B cell (primary cell): ENCODE data around the gene STAG1. TPM values are rescaled to one million over a fixed set of nuclear protein-coding genes. Genes with fewer than 3 reads are reported as not detected.

Experiments
- ATAC-seq: fragments of 200-7000 bp; cut with Tn5 transposase; one replicate; pipeline ENCODE4 v1.10.0; 2021; ENCODE audit warnings: low read depth, mild to moderate bottlenecking, moderate number of reproducible peaks, moderate library complexity
- CTCF ChIA-PET: fragments of 350-600 bp; sonication (Branson Sonifier 250); formaldehyde crosslinking; loops from one replicate; lab custom pipeline; 2021; ENCODE audit warnings: antibody characterized with exemption, inconsistent platforms; lab: Charles Lee
- POLR2A ChIA-PET: fragments of 350-600 bp; sonication (Branson Sonifier 250); formaldehyde crosslinking; loops from one replicate; lab custom pipeline; 2021; ENCODE audit warnings: antibody characterized with exemption; lab: Charles Lee
- DNase-seq: peaks from one replicate; pipeline ENCODE4 v3.0.0; 2013
- H2AFZ ChIP-seq: 2 replicates; pipeline ENCODE4 v1.6.1; 2012; ENCODE audit warnings: mild to moderate bottlenecking, low read depth, low read length; ENCODE audit not compliant: insufficient read depth, poor library complexity, severe bottlenecking
- H3K27ac ChIP-seq, 2 donors: 1 replicate in 1 of 2; 2 replicates in 1 of 2; pipeline ENCODE4 v1.5.1; 2012 to 2013; ENCODE audit warnings: low read length in 2 of 2, mild to moderate bottlenecking in 2 of 2, moderate library complexity in 1 of 2
- H3K27me3 ChIP-seq, 4 experiments: fragments of 200-600 bp in 1 of 4; sonication (generic) in 1 of 4; replicated peaks in 1 of 4; 1 replicate in 2 of 4; 2 replicates in 2 of 4; pipeline versions ENCODE4 v1.6.1 to v1.7.0; 2013 to 2016; ENCODE audit warnings: low read length in 3 of 4, mild to moderate bottlenecking in 2 of 4, mixed read lengths in 1 of 4, moderate library complexity in 1 of 4; ENCODE audit not compliant: insufficient read depth in 4 of 4, control insufficient read depth in 3 of 4; ENCODE audit errors: control extremely low read depth in 1 of 4
- H3K36me3 ChIP-seq, 2 experiments: replicated peaks in 1 of 2; 1 replicate in 1 of 2; 2 replicates in 1 of 2; pipeline versions ENCODE4 v1.6.1 to v1.7.1; 2013; ENCODE audit warnings: low read length in 1 of 2; ENCODE audit not compliant: insufficient read depth in 2 of 2, control insufficient read depth in 1 of 2; ENCODE audit errors: control extremely low read depth in 1 of 2, extremely low read depth in 1 of 2
- H3K4me1 ChIP-seq, 2 donors: fragments of 200-600 bp in 1 of 2; sonication (generic) in 1 of 2; 1 replicate in 1 of 2; 2 replicates in 1 of 2; pipeline versions ENCODE4 v1.5.1 to v1.6.1; 2013 to 2017; ENCODE audit warnings: low read length in 2 of 2; ENCODE audit not compliant: control insufficient read depth in 2 of 2, insufficient read depth in 2 of 2
- H3K4me2 ChIP-seq: replicated peaks from 2 replicates; pipeline ENCODE3; 2012; ENCODE audit warnings: mild to moderate bottlenecking, low read depth, low read length; ENCODE audit not compliant: poor library complexity, severe bottlenecking
- H3K4me3 ChIP-seq, 5 experiments: fragments of 200-600 bp in 1 of 5; sonication (generic) in 1 of 5; 1 replicate in 3 of 5; 2 replicates in 2 of 5; pipeline versions ENCODE4 v1.5.1 to v1.7.0; 2011 to 2016; ENCODE audit warnings: low read length in 4 of 5, mild to moderate bottlenecking in 4 of 5, low read depth in 2 of 5, control low read depth in 1 of 5, moderate library complexity in 1 of 5; ENCODE audit not compliant: insufficient read depth in 1 of 5; ENCODE audit errors: control extremely low read depth in 1 of 5, extremely low read depth in 1 of 5
- H3K79me2 ChIP-seq: fragments of 200-600 bp; sonication (generic); one replicate; pipeline ENCODE4 v1.6.0; 2016; ENCODE audit warnings: low read length; ENCODE audit not compliant: control insufficient read depth, insufficient read depth
- H3K9ac ChIP-seq: fragments of 200-600 bp; sonication (generic); 2 replicates; pipeline ENCODE4 v1.6.1; 2017; ENCODE audit warnings: mild to moderate bottlenecking, low read length, moderate library complexity
- H3K9me3 ChIP-seq, 3 donors: one replicate each; pipeline versions ENCODE4 v1.6.1 to v1.7.1; 2013; ENCODE audit warnings: low read length in 2 of 3; ENCODE audit not compliant: control insufficient read depth in 2 of 3, insufficient read depth in 1 of 3; ENCODE audit errors: control extremely low read depth in 1 of 3
- H4K20me1 ChIP-seq: 2 replicates; pipeline ENCODE4 v1.6.0; 2012; ENCODE audit warnings: mild to moderate bottlenecking, low read length; ENCODE audit not compliant: insufficient read depth, control insufficient read depth, poor library complexity, severe bottlenecking
- H3K27ac Mint-ChIP-seq: one replicate; pipeline ENCODE4 v1.8.0; 2021; ENCODE audit warnings: mixed read lengths
- H3K27me3 Mint-ChIP-seq: one replicate; pipeline ENCODE4 v1.8.0; 2021; ENCODE audit warnings: mixed read lengths
- H3K4me1 Mint-ChIP-seq: one replicate; pipeline ENCODE4 v1.8.0; 2021; ENCODE audit warnings: mixed read lengths
- H3K4me3 Mint-ChIP-seq: one replicate; pipeline ENCODE4 v1.8.0; 2021; ENCODE audit warnings: mixed read lengths
- H3K9me3 Mint-ChIP-seq: one replicate; pipeline ENCODE4 v1.8.0; 2022; ENCODE audit warnings: mixed read lengths; ENCODE audit not compliant: insufficient read depth
- EZH2 ChIP-seq: IDR thresholded peaks from 2 replicates; pipeline ENCODE4 v1.6.1; 2012; ENCODE audit warnings: borderline replicate concordance, low read depth, mild to moderate bottlenecking, moderate library complexity, low read length; ENCODE audit not compliant: insufficient read depth, poor library complexity, severe bottlenecking
- WGBS: methylation state at CpG from one replicate; pipeline ENCODE4 v1.1.5; 2013; ENCODE audit warnings: missing lambda C conversion rate; ENCODE audit not compliant: insufficient coverage; 5-methylcytosine and 5-hydroxymethylcytosine counted together
- intact Hi-C: fragments of 100-400 bp; cut with micrococcal nuclease; formaldehyde crosslinking; loops from one replicate; pipeline ENCODE4 v1.10.0; 2022
- polyA plus RNA-seq: library from polyadenylated mRNA; depleted of rRNA; stranded (reverse); fragments of >200 nt; gene quantifications from 2 replicates; pipeline ENCODE4 v1.2.3, GENCODE V29; 2012
- total RNA-seq, 2 donors: library from RNA; stranded (reverse); fragments of 120-200 nt in 1 of 2; gene quantifications; 1 replicate in 1 of 2; 2 replicates in 1 of 2; pipeline versions ENCODE4 v1.2.3 to v1.2.4, GENCODE V29; 2013 to 2022
- TF ChIP-seq, protein P1 (sequence below): fragments of 200-600 bp; IDR thresholded peaks from one replicate; pipeline ENCODE4 v1.8.0; 2022; ENCODE audit warnings: antibody characterized with exemption, mild to moderate bottlenecking

The STAG1 gene
- total and polyA plus RNA-seq, 2 donors (not counting 1 experiment from before 2014, with no cell fraction given): 9.2 to 77.0 TPM

DNA sequence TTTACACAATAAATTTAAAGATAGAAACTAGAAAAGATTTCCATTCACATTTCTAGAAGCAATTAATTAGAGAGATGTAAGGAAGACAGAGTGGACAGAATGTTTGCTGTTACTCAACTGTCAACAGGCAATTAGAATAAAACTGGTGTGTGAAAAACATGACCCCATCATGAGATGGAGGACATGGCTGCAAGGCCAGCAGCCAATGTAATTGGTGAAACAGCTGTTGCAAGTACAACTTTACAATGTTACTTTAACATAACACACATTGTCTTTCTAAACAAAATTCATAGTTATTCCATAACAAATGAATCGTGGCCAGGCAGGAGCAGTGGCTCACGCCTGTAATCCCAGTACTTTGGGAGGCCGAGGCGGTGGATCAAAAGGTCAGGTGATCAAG, 28.6 kb upstream of the STAG1 start:
- Histone ChIP-seq H3K27ac (no peak overlapping the region), H3K79me2 (no peaks in the 10 kb centered on the region), H2AFZ (no peak overlapping the region), H3K27me3 (no peaks in the 10 kb centered on the region), H3K9me3 (no peaks in the 10 kb centered on the region), H3K9ac (no peak overlapping the region), H4K20me1 (no peaks in the 10 kb centered on the region), H3K4me2 (no peak overlapping the region), H3K36me3 (no peaks in the 10 kb centered on the region), H3K4me1 (no peaks in the 10 kb centered on the region), H3K4me3 (no peak overlapping the region)
- Mint-ChIP-seq H3K27ac (no peak overlapping the region), H3K4me1 (no peaks in the 10 kb centered on the region), H3K27me3 (no peaks in the 10 kb centered on the region), H3K9me3 (no peaks in the 10 kb centered on the region), H3K4me3 (no peak overlapping the region)
- ATAC-seq (no peak), DNase-seq (no peak)
- intact Hi-C loops: no loop called here
- no peak for TF ChIP-seq EZH2
- TF ChIP-seq, protein P1, sequence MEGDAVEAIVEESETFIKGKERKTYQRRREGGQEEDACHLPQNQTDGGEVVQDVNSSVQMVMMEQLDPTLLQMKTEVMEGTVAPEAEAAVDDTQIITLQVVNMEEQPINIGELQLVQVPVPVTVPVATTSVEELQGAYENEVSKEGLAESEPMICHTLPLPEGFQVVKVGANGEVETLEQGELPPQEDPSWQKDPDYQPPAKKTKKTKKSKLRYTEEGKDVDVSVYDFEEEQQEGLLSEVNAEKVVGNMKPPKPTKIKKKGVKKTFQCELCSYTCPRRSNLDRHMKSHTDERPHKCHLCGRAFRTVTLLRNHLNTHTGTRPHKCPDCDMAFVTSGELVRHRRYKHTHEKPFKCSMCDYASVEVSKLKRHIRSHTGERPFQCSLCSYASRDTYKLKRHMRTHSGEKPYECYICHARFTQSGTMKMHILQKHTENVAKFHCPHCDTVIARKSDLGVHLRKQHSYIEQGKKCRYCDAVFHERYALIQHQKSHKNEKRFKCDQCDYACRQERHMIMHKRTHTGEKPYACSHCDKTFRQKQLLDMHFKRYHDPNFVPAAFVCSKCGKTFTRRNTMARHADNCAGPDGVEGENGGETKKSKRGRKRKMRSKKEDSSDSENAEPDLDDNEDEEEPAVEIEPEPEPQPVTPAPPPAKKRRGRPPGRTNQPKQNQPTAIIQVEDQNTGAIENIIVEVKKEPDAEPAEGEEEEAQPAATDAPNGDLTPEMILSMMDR: no peak
- POLR2A ChIA-PET: no interaction called here
- 97% methylated on average over 4 of the region's 4 CpGs for WGBS
- CTCF ChIA-PET: no interaction called here

DNA sequence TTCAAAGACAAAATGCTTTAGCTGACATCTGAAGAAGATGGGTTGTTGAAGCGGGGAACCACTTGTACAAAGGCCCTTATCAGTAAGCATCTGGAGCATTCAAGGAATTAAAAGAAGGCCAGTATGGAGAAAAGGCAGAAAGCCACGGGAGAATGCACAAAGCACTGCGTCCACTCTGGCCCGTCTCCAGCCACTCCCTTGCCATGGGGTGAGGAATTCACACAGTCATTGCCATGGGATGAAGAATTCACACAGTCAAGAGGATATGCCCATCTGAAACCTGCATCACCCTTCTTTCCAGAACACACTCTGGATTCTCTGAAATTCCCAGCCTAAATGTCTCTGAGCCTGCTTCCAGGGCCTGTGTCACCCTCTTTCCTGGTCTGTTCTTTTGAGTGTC, 26.7 kb upstream of the STAG1 start:
- 98% methylated on average over 4 of the region's 4 CpGs for WGBS
- H2AFZ ChIP-seq: no peak overlapping the region
- no peak for ATAC-seq

More for the DNA sequence above, 26.7 kb upstream of the STAG1 start:
- ChIA-PET POLR2A (no interaction called here), CTCF (no interaction called here)
- no peak for DNase-seq
- Histone ChIP-seq H3K27ac (no peak overlapping the region), H3K4me2 (no peak overlapping the region), H3K4me1 (no peaks in the 10 kb centered on the region), H3K27me3 (no peaks in the 10 kb centered on the region), H3K4me3 (no peak overlapping the region), H3K36me3 (no peaks in the 10 kb centered on the region), H4K20me1 (no peaks in the 10 kb centered on the region), H3K9ac (no peak overlapping the region), H3K79me2 (no peaks in the 10 kb centered on the region), H3K9me3 (no peaks in the 10 kb centered on the region)
- Mint-ChIP-seq H3K27ac (no peak overlapping the region), H3K4me1 (no peaks in the 10 kb centered on the region), H3K9me3 (no peaks in the 10 kb centered on the region), H3K4me3 (no peak overlapping the region), H3K27me3 (no peaks in the 10 kb centered on the region)
- intact Hi-C loops: no loop called here
- TF ChIP-seq, protein P1: no peak
- TF ChIP-seq EZH2: no peak
